Tibial artery (tissue), 4 donors: ENCODE measurements around the gene DIAPH1.

ENCODE experiments used
- DNase-seq, 2 donors: peaks; one replicate each; pipeline ENCODE4 v3.0.0-alpha.2; 2019
- H3K27ac ChIP-seq, 2 donors: fragments of 200-600 bp; sonication (generic) in 1 of 2; 1 replicate in 1 of 2; 2 replicates in 1 of 2; pipeline ENCODE4 v1.5.1; 2018 to 2019; ENCODE audit warnings: mild to moderate bottlenecking in 1 of 2
- H3K27me3 ChIP-seq, 2 donors: fragments of 200-600 bp; sonication (generic) in 1 of 2; one replicate each; pipeline versions ENCODE4 v1.5.1 to v1.6.0; 2016 to 2019
- H3K36me3 ChIP-seq, 3 donors: fragments of 200-600 bp; sonication (generic) in 2 of 3; one replicate each; pipeline ENCODE4 v1.5.1; 2016 to 2019; ENCODE audit warnings: mild to moderate bottlenecking in 2 of 3
- H3K4me1 ChIP-seq, 4 donors: fragments of 200-600 bp; sonication (generic) in 2 of 4; 1 replicate in 3 of 4; 2 replicates in 1 of 4; pipeline ENCODE4 v1.5.1; 2016 to 2019
- H3K4me3 ChIP-seq, 2 donors: fragments of 200-600 bp; sonication (generic) in 1 of 2; 1 replicate in 1 of 2; 2 replicates in 1 of 2; pipeline ENCODE4 v1.5.1; 2018 to 2019; ENCODE audit warnings: mild to moderate bottlenecking in 2 of 2
- H3K9me3 ChIP-seq, 3 donors: fragments of 200-600 bp; sonication (generic) in 1 of 3; one replicate each; pipeline ENCODE4 v1.5.1; 2016 to 2019
- CTCF ChIP-seq, 2 experiments: fragments of 200-600 bp in 1 of 2; fragments of 450-650 bp in 1 of 2; IDR thresholded peaks; one replicate each; pipeline ENCODE4 v1.5.1; 2017 to 2019; ENCODE audit warnings: antibody characterized with exemption in 2 of 2, mild to moderate bottlenecking in 1 of 2, moderate library complexity in 1 of 2
- intact Hi-C: fragments of 100-400 bp; cut with DNase I; formaldehyde crosslinking; loops from one replicate; pipeline ENCODE4 v1.15.0; 2023; ENCODE audit warnings: low total_unique reads

The DIAPH1 gene

DNA sequence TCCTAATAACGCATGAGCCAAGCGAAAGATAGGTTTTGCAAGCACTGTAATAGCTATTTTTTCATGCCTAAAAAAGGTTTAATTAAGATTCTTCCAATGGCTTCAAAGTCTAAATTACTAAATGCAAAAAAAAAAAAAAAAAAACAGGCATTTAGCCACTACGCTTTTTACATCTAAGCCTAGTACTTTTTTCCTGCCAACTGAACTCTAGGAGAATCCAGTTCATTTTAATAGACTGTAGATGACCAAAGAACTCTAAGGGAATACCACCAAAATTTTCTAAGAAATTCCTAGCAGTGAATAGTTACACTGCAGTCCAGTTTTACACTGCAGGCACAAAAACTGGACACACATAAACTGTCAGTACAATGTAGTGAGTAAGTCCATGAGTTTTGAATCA is 9.8 kb downstream of the DIAPH1 start:
- no peaks in the 10 kb centered on the region for H3K27me3 ChIP-seq
- DNase-seq = no peak
- TF ChIP-seq CTCF (IDR thresholded peaks at IDR 0.05) = no peak
- no peaks in the 10 kb centered on the region for H3K9me3 ChIP-seq
- no peaks in the 10 kb centered on the region for H3K36me3 ChIP-seq
- intact Hi-C loops = no loop called here
- H3K4me3 ChIP-seq = no peak overlapping the region
- peaks cover 0 to 39% (median 21%) of the 10 kb centered on the region in 4 donors for H3K4me1 ChIP-seq
- no peak overlapping the region for H3K27ac ChIP-seq

DNA sequence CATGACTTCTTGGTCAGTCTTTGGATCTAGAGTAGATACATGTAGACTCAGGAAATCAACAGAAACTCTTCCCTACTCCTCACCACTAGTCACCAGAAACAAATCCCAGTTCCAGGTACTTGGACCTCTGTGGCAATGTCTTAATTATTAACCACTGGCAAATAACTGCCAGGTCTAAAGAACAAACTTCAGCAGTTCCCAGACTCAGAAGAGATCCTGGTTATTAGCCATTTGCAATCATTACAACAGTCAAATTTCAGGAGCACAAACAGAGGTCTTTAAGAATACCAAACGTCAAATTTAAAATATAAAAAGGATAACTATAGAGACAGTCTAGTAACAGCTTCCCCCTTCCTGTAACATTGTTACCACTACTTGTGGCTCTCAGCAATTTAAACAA is 10.2 kb downstream of the DIAPH1 start:
- Histone ChIP-seq H3K9me3 (no peaks in the 10 kb centered on the region), H3K27ac (no peak overlapping the region), H3K4me3 (no peak overlapping the region), H3K4me1 (peaks cover 0 to 39% (median 24%) of the 10 kb centered on the region in 4 donors), H3K27me3 (no peaks in the 10 kb centered on the region), H3K36me3 (no peaks in the 10 kb centered on the region)
- no peak for DNase-seq
- TF ChIP-seq CTCF (IDR thresholded peaks at IDR 0.05) = no peak
- intact Hi-C loops = no loop called here

- Histone ChIP-seq H3K4me1 (peaks cover 0 to 39% (median 25%) of the 10 kb centered on the region in 4 donors), H3K9me3 (no peaks in the 10 kb centered on the region), H3K36me3 (no peaks in the 10 kb centered on the region), H3K27ac (no peak overlapping the region), H3K27me3 (no peaks in the 10 kb centered on the region), H3K4me3 (no peak overlapping the region)
- no peak for TF ChIP-seq CTCF (IDR thresholded peaks at IDR 0.05)
- no peak for DNase-seq
- intact Hi-C loops = no loop called here
Observed at GRCh38 chr5:141608046-141608445, 10.8 kb downstream of the DIAPH1 start.

DNA sequence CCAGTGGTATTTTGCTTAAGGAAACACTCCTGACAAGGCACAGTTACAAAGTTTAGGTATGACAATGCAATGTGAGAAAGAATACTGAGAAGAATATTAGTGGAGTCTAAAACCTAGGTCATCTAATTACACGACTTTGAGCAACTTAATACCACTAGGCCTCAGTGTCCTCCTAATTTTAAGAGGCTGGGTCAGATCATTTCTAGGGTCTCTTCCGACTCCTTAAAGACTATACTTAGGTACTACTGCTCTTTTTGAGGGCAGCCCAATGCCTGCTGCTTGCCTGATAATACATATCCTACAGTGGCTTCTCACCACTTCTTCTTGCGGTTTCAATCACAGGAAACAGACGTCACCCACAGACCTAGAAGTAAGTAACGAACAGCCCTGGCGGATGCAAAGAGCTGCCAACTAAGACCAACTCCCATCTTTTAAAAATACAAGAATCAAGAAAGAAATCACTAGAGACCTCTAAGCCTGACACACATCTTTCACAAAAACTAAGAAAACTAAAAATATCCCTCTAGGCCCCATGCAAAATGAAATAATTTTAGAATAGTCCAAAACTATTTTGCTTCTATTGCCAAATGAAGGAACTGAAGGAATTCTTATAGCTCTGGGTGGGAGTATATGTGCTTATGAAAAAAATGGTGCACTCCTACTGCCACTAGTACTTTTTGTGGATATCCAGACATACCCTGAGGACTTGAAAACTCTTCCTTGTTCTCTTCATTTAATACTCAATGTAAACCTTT is 13.1 kb downstream of the DIAPH1 start:
- peak in 1 of 2 donors; percentile 61 for DNase-seq
- Histone ChIP-seq H3K27me3 (no peaks in the 10 kb centered on the region), H3K27ac (peak overlapping the region; percentile 73), H3K9me3 (no peaks in the 10 kb centered on the region), H3K4me1 (peaks cover 0 to 49% (median 20%) of the 10 kb centered on the region in 4 donors), H3K4me3 (peak overlapping the region in 1 of 2 donors; percentile 17), H3K36me3 (no peaks in the 10 kb centered on the region)
- intact Hi-C loops = no loop called here
- no peak for TF ChIP-seq CTCF (IDR thresholded peaks at IDR 0.05)

- peak; percentile 78 to 85 for DNase-seq
- Histone ChIP-seq H3K4me1 (peaks cover 0 to 63% (median 22%) of the 10 kb centered on the region in 4 donors), H3K27me3 (no peaks in the 10 kb centered on the region), H3K9me3 (no peaks in the 10 kb centered on the region), H3K27ac (peak overlapping the region; percentile 73), H3K36me3 (no peaks in the 10 kb centered on the region), H3K4me3 (no peak overlapping the region)
- intact Hi-C loops = no loop called here
- no peak for TF ChIP-seq CTCF (IDR thresholded peaks at IDR 0.05)
Observed at GRCh38 chr5:141603923-141604717, 14.7 kb downstream of the DIAPH1 start.
